H1 (cell line): Measurements from ENCODE around the gene AK5. TPM values are rescaled to one million over a fixed set of nuclear protein-coding genes. Genes with fewer than 3 reads are reported as not detected.

Experiments used
- FOSL1 ChIP-seq: IDR thresholded peaks from 2 replicates; pipeline ENCODE4 v1.6.1; 2011; ENCODE audit warnings: mild to moderate bottlenecking, low read depth, low read length, moderate library complexity; ENCODE audit not compliant: insufficient read depth
- RFX5 ChIP-seq: IDR thresholded peaks from 2 replicates; pipeline ENCODE4 v1.6.1; 2011; ENCODE audit warnings: low read depth, low read length, improper control_type of control experiment, borderline replicate concordance
- SAP30 ChIP-seq: fragments of 300-600 bp; sonication (generic); IDR thresholded peaks from 2 replicates; pipeline ENCODE4 v1.7.1; 2012; ENCODE audit warnings: low read length, moderate library complexity, mild to moderate bottlenecking, inconsistent platforms; ENCODE audit not compliant: insufficient read depth, insufficient replicate concordance
- SIRT6 ChIP-seq: IDR thresholded peaks from one replicate; pipeline ENCODE4 v1.7.1; 2012; ENCODE audit warnings: low read length, inconsistent platforms
- SP4 ChIP-seq: IDR thresholded peaks from 2 replicates; pipeline ENCODE4 v1.6.1; 2012; ENCODE audit warnings: low read length, inconsistent platforms
- SUZ12 ChIP-seq: fragments of 200-600 bp; sonication (generic); IDR thresholded peaks from 2 replicates; pipeline ENCODE4 v1.6.1; 2012; ENCODE audit warnings: mild to moderate bottlenecking, inconsistent platforms, low read length, moderate library complexity, mixed read lengths
- polyA plus RNA-seq, 7 experiments: library from polyadenylated mRNA; depleted of rRNA in 3 of 7; stranded (reverse) in 5 of 7; unstranded in 2 of 7; fragments of >200 nt in 5 of 7; fragments of 200-250 nt in 2 of 7; gene quantifications; 1 replicate in 5 of 7; 2 replicates in 1 of 7; 4 replicates in 1 of 7; pipeline versions ENCODE4 v1.2.1 to v1.2.3, GENCODE V29; 2011 to 2013; ENCODE audit warnings: missing spikeins in 2 of 7, mixed read lengths in 2 of 7
- total RNA-seq: library from RNA; stranded (reverse); fragmentation: NEBNext Ultra II Directional; extraction: Animal tissue kit (Norgen Biotek cat#: 25700); gene quantifications from 2 replicates; pipeline ENCODE4 v1.2.1, GENCODE V29; 2021
- TF ChIP-seq, protein P1 (sequence below): fragments of 300-600 bp; sonication (generic); IDR thresholded peaks from 2 replicates; pipeline ENCODE4 v1.7.1; 2012; ENCODE audit warnings: low read length, moderate library complexity, mild to moderate bottlenecking, inconsistent platforms; ENCODE audit not compliant: insufficient replicate concordance

AK5 gene
- total and polyA plus RNA-seq, 2 of the 8 experiments (the other 6 are each of a cell fraction or from before 2014, with no cell fraction given): 2.0 to 7.1 TPM

DNA sequence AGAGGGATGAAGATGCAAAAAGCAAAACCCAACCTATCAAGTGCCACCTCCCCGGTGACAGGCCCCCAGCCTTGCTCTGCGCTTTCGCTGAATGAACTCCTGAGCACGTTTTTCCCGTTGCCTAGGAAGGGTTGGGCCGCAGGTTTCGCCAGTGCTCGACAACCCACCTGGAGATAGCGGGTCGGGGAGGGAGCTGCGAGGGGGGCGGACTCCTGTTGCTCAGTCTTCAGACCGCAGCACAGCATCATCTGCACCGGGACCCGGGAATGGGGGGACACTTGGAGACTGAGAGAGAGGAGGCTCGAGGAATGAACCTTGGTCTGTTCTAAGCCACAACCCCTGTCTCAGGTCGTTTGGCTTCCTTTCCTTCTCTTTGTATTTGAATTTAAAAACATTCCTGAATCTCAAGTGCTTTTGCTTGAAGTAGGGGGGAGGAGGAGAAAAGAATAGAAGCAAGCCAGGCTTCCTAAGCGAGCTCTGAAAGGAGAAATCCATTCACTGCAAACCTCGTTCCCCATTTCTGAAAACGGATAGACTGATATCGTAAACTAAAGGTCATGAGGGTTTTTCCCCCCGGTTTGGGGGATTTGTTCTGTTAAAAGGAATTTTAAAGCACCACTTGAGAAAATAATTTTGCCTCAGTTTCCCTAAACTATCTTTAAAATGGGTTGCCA, 1.2 kb downstream of the AK5 start (continued):
- TF ChIP-seq, protein P1, sequence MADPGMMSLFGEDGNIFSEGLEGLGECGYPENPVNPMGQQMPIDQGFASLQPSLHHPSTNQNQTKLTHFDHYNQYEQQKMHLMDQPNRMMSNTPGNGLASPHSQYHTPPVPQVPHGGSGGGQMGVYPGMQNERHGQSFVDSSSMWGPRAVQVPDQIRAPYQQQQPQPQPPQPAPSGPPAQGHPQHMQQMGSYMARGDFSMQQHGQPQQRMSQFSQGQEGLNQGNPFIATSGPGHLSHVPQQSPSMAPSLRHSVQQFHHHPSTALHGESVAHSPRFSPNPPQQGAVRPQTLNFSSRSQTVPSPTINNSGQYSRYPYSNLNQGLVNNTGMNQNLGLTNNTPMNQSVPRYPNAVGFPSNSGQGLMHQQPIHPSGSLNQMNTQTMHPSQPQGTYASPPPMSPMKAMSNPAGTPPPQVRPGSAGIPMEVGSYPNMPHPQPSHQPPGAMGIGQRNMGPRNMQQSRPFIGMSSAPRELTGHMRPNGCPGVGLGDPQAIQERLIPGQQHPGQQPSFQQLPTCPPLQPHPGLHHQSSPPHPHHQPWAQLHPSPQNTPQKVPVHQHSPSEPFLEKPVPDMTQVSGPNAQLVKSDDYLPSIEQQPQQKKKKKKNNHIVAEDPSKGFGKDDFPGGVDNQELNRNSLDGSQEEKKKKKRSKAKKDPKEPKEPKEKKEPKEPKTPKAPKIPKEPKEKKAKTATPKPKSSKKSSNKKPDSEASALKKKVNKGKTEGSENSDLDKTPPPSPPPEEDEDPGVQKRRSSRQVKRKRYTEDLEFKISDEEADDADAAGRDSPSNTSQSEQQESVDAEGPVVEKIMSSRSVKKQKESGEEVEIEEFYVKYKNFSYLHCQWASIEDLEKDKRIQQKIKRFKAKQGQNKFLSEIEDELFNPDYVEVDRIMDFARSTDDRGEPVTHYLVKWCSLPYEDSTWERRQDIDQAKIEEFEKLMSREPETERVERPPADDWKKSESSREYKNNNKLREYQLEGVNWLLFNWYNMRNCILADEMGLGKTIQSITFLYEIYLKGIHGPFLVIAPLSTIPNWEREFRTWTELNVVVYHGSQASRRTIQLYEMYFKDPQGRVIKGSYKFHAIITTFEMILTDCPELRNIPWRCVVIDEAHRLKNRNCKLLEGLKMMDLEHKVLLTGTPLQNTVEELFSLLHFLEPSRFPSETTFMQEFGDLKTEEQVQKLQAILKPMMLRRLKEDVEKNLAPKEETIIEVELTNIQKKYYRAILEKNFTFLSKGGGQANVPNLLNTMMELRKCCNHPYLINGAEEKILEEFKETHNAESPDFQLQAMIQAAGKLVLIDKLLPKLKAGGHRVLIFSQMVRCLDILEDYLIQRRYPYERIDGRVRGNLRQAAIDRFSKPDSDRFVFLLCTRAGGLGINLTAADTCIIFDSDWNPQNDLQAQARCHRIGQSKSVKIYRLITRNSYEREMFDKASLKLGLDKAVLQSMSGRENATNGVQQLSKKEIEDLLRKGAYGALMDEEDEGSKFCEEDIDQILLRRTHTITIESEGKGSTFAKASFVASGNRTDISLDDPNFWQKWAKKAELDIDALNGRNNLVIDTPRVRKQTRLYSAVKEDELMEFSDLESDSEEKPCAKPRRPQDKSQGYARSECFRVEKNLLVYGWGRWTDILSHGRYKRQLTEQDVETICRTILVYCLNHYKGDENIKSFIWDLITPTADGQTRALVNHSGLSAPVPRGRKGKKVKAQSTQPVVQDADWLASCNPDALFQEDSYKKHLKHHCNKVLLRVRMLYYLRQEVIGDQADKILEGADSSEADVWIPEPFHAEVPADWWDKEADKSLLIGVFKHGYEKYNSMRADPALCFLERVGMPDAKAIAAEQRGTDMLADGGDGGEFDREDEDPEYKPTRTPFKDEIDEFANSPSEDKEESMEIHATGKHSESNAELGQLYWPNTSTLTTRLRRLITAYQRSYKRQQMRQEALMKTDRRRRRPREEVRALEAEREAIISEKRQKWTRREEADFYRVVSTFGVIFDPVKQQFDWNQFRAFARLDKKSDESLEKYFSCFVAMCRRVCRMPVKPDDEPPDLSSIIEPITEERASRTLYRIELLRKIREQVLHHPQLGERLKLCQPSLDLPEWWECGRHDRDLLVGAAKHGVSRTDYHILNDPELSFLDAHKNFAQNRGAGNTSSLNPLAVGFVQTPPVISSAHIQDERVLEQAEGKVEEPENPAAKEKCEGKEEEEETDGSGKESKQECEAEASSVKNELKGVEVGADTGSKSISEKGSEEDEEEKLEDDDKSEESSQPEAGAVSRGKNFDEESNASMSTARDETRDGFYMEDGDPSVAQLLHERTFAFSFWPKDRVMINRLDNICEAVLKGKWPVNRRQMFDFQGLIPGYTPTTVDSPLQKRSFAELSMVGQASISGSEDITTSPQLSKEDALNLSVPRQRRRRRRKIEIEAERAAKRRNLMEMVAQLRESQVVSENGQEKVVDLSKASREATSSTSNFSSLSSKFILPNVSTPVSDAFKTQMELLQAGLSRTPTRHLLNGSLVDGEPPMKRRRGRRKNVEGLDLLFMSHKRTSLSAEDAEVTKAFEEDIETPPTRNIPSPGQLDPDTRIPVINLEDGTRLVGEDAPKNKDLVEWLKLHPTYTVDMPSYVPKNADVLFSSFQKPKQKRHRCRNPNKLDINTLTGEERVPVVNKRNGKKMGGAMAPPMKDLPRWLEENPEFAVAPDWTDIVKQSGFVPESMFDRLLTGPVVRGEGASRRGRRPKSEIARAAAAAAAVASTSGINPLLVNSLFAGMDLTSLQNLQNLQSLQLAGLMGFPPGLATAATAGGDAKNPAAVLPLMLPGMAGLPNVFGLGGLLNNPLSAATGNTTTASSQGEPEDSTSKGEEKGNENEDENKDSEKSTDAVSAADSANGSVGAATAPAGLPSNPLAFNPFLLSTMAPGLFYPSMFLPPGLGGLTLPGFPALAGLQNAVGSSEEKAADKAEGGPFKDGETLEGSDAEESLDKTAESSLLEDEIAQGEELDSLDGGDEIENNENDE: no peak
- TF ChIP-seq SIRT6 (no peak), SUZ12 (no peak), FOSL1 (no peak), SAP30 (peak; percentile 83), RFX5 (no peak), SP4 (no peak)
